ENCODE data around the gene VPS8.

Gene VPS8

DNA sequence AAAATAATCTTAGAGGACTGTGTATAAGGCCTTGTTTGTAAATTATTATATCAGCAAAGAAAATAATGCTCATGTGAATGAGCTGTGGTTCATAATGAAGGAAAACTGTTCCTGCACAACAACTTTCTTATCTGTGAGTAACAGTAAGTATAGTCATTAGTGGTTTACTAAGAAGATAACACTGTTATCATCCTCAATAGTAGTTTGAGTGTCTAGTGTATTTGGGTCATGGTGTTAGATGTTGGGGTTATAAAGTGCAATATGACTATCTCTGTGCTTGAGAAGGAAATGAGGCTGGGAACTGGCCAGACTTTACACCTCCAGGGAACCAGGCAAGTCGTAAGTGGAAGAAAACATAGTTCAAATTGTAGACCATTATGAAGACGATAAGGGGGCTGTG, 15.6 kb downstream of the VPS8 start:
- H3K9ac ChIP-seq (ENCODE audit: low read depth, low read length) = no peak overlapping the region
- no peaks in the 10 kb centered on the region for H3K9me3 ChIP-seq (ENCODE audit: control insufficient read depth, insufficient read depth, low read length)
- no peaks in the 10 kb centered on the region for H3K27me3 ChIP-seq (ENCODE audit: control insufficient read depth, insufficient read depth, low read length)
- H3K4me1 ChIP-seq (ENCODE audit: control insufficient read depth, insufficient read depth, low read length) = no peaks in the 10 kb centered on the region
- H3K36me3 ChIP-seq (ENCODE audit: control insufficient read depth, insufficient read depth, low read length) = 0 out of 2 replicates have a peak, but pooled peaks cover 3% of the 10 kb centered on the region
- H3K27ac ChIP-seq (ENCODE audit: low read depth, low read length) = no peak overlapping the region
- H3K4me3 ChIP-seq (ENCODE audit: low read depth, low read length) = no peak overlapping the region

DNA sequence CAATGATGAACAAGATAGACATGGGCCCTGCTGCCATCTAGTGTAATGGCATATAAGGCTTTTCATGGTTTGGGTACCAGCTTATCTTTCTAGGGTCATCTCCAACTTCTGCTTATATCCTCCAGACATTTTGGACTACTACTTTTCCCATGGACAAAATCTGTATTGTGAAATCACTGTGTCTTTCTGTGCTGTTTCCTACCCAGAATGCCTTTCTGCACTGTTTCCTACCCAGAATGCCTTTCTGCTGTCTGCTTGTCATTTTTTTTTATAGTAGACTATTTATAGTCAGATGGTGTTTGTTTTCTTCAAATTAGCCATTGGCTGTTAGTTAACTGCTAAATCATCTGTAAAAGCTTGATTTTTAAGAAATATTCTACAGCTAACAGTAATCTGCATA, 20.1 kb downstream of the VPS8 start:
- no peak overlapping the region for H3K27ac ChIP-seq (ENCODE audit: low read depth, low read length)
- peaks cover 19% of the 10 kb centered on the region; the same call in 1 of the 2 replicates for H3K36me3 ChIP-seq (ENCODE audit: control insufficient read depth, insufficient read depth, low read length)
- H3K27me3 ChIP-seq (ENCODE audit: control insufficient read depth, insufficient read depth, low read length) = no peaks in the 10 kb centered on the region
- H3K9me3 ChIP-seq (ENCODE audit: control insufficient read depth, insufficient read depth, low read length) = no peaks in the 10 kb centered on the region
- no peak overlapping the region for H3K9ac ChIP-seq (ENCODE audit: low read depth, low read length)
- no peak overlapping the region for H3K4me3 ChIP-seq (ENCODE audit: low read depth, low read length)
- peaks cover 9% of the 10 kb centered on the region; the same call in 1 of the 2 replicates for H3K4me1 ChIP-seq (ENCODE audit: control insufficient read depth, insufficient read depth, low read length)

DNA sequence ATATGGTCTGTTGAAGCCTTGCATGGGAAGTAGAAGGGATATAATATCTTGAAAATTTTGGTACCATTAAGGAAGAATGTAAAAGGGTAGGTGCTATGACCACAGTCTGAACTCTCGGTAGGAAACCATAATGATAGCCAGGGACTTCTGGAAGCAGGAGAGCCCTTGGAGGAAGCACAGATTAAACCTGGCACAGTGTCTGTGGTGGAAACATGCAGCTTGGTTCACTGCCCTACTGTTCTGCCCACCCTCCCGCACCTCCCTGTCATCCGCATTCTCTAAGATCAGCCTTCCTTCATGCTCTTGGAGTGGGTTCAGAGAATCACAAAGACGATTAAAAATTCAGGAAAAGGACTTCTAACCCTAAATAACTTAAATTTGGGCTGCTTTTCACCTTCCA, 20.9 kb downstream of the VPS8 start:
- peaks cover 9% of the 10 kb centered on the region; the same call in 1 of the 2 replicates for H3K4me1 ChIP-seq (ENCODE audit: control insufficient read depth, insufficient read depth, low read length)
- H3K27me3 ChIP-seq (ENCODE audit: control insufficient read depth, insufficient read depth, low read length) = no peaks in the 10 kb centered on the region
- no peaks in the 10 kb centered on the region for H3K9me3 ChIP-seq (ENCODE audit: control insufficient read depth, insufficient read depth, low read length)
- H3K36me3 ChIP-seq (ENCODE audit: control insufficient read depth, insufficient read depth, low read length) = peaks cover 19% of the 10 kb centered on the region; the same call in 1 of the 2 replicates
- H3K27ac ChIP-seq (ENCODE audit: low read depth, low read length) = no peak overlapping the region
- no peak overlapping the region for H3K9ac ChIP-seq (ENCODE audit: low read depth, low read length)
- H3K4me3 ChIP-seq (ENCODE audit: low read depth, low read length) = no peak overlapping the region

DNA sequence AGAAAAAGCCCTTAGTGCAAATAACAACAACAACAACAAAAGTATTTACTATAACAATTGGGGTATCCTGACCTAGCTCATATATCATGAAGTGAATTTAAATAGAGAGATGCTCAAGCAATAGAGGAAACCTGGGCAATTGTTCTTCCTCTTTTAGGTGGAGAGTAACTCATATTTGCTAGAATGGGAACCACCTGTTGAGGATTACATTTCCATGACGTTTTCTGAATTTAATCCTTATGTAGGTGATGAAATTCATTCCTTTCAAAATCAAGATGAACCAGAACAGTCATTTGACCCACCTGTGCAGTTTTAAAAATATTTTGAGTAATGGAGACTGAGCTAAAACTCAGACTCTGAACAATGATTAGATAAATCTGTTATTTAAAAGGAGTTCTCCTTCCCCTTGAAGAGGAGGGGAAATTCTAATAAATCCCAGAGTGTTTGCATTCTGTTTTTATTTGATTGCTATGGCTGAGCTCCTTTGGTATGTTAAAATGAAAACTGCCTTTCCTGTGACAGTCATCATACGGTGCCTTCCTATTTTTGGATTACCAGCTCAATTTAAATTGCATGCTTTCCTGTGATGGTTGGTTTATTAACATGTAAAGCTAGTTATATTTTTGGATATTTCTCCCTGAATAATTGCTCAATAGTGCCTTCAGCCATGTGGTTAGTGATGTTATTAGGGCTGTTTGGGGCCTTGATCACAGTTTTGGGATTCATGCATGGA, 24.3 kb downstream of the VPS8 start:
- Histone ChIP-seq H3K4me3 (ENCODE audit: low read depth, low read length) (no peak overlapping the region), H3K9ac (ENCODE audit: low read depth, low read length) (no peak overlapping the region), H3K9me3 (ENCODE audit: control insufficient read depth, insufficient read depth, low read length) (no peaks in the 10 kb centered on the region), H3K4me1 (ENCODE audit: control insufficient read depth, insufficient read depth, low read length) (peaks cover 9% of the 10 kb centered on the region; the same call in 1 of the 2 replicates), H3K27ac (ENCODE audit: low read depth, low read length) (no peak overlapping the region), H3K27me3 (ENCODE audit: control insufficient read depth, insufficient read depth, low read length) (no peaks in the 10 kb centered on the region), H3K36me3 (ENCODE audit: control insufficient read depth, insufficient read depth, low read length) (peaks cover 17% of the 10 kb centered on the region; the same call in 1 of the 2 replicates)

DNA sequence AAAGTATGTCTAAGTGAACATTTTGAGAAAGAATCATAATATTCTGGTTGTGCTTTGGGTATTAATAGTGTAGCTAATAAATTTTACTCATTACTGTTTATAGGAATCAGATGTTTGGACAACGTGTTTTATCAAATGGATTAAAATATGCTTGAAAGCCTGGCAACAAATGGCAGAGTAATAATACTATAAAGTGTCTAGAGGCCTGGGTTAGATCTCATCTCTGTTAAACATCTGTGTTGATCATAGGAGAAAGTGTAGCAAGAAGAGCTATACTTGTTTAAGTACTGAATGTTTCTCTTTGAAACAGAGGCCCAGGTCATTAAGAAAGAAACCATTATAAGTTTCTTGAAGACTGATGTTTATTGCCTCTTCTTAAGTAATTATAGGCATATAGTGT, 30.5 kb downstream of the VPS8 start:
- Histone ChIP-seq H3K4me3 (ENCODE audit: low read depth, low read length) (no peak overlapping the region), H3K27ac (ENCODE audit: low read depth, low read length) (no peak overlapping the region), H3K27me3 (ENCODE audit: control insufficient read depth, insufficient read depth, low read length) (no peaks in the 10 kb centered on the region), H3K36me3 (ENCODE audit: control insufficient read depth, insufficient read depth, low read length) (no peaks in the 10 kb centered on the region), H3K9me3 (ENCODE audit: control insufficient read depth, insufficient read depth, low read length) (no peaks in the 10 kb centered on the region), H3K9ac (ENCODE audit: low read depth, low read length) (no peak overlapping the region), H3K4me1 (ENCODE audit: control insufficient read depth, insufficient read depth, low read length) (no peaks in the 10 kb centered on the region)

DNA sequence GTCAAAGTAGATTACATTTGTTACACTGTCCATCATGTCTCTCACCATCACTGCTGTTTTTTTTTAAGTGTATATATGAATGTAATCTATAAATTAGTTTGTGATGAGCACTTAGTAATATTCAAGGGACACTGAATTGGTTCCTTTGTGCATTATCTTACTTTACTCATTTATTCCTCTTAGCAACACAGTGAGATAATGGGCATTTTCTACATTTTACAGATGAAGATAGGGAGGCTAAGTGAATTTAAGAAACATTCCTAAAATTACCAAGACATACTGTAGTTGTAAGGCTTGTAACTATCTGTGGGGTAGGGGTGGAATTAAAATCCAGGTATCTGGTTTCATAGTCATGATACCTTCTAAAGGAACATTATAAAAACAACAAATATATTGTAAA, 33.9 kb downstream of the VPS8 start:
- no peaks in the 10 kb centered on the region for H3K27me3 ChIP-seq (ENCODE audit: control insufficient read depth, insufficient read depth, low read length)
- no peak overlapping the region for H3K9ac ChIP-seq (ENCODE audit: low read depth, low read length)
- no peaks in the 10 kb centered on the region for H3K36me3 ChIP-seq (ENCODE audit: control insufficient read depth, insufficient read depth, low read length)
- no peaks in the 10 kb centered on the region for H3K4me1 ChIP-seq (ENCODE audit: control insufficient read depth, insufficient read depth, low read length)
- H3K4me3 ChIP-seq (ENCODE audit: low read depth, low read length) = no peak overlapping the region
- H3K9me3 ChIP-seq (ENCODE audit: control insufficient read depth, insufficient read depth, low read length) = no peaks in the 10 kb centered on the region
- no peak overlapping the region for H3K27ac ChIP-seq (ENCODE audit: low read depth, low read length)

DNA sequence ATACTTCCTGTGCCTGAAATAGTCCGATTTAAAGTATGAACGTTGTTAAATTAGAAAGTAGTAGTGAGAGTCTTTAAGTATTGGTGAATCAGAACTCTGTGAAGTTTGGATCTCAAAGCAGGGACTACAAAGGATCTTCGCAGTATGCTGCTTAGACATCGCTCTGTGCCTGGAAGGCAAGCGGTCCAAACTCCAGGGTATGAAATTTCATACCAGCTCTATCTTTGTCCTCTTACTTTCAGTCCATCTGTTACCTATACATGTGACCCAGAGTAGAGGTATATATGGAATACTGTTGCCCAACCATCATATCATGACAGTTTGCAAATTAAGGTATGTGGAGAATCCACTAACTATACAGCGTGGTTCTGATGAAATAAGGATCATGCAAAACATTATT, 34.5 kb downstream of the VPS8 start:
- H3K4me1 ChIP-seq (ENCODE audit: control insufficient read depth, insufficient read depth, low read length) = no peaks in the 10 kb centered on the region
- no peaks in the 10 kb centered on the region for H3K27me3 ChIP-seq (ENCODE audit: control insufficient read depth, insufficient read depth, low read length)
- no peaks in the 10 kb centered on the region for H3K9me3 ChIP-seq (ENCODE audit: control insufficient read depth, insufficient read depth, low read length)
- H3K36me3 ChIP-seq (ENCODE audit: control insufficient read depth, insufficient read depth, low read length) = peaks cover 5% of the 10 kb centered on the region
- no peak overlapping the region for H3K9ac ChIP-seq (ENCODE audit: low read depth, low read length)
- no peak overlapping the region for H3K27ac ChIP-seq (ENCODE audit: low read depth, low read length)
- no peak overlapping the region for H3K4me3 ChIP-seq (ENCODE audit: low read depth, low read length)

DNA sequence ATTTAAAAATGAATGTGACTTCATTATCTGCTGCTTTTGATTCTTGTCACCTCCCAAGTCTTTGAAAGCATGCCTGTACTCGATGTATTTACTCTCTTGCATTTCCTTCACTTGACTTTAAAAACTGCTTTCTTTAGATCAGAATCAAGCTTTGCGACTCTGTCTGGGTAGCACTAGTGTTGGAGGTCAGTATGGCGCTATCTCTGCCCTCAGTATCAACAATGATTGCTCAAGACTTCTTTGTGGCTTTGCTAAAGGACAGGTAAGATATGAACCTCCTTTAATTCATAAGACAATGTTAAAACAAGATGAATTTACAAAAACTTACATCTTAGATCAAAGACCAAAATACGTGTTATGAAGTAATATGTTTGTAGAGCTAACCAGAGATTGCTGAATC, 37.0 kb downstream of the VPS8 start:
- Histone ChIP-seq H3K9me3 (ENCODE audit: control insufficient read depth, insufficient read depth, low read length) (no peaks in the 10 kb centered on the region), H3K27ac (ENCODE audit: low read depth, low read length) (no peak overlapping the region), H3K4me1 (ENCODE audit: control insufficient read depth, insufficient read depth, low read length) (no peaks in the 10 kb centered on the region), H3K36me3 (ENCODE audit: control insufficient read depth, insufficient read depth, low read length) (peaks cover 19% of the 10 kb centered on the region), H3K9ac (ENCODE audit: low read depth, low read length) (no peak overlapping the region), H3K27me3 (ENCODE audit: control insufficient read depth, insufficient read depth, low read length) (no peaks in the 10 kb centered on the region), H3K4me3 (ENCODE audit: low read depth, low read length) (no peak overlapping the region)

DNA sequence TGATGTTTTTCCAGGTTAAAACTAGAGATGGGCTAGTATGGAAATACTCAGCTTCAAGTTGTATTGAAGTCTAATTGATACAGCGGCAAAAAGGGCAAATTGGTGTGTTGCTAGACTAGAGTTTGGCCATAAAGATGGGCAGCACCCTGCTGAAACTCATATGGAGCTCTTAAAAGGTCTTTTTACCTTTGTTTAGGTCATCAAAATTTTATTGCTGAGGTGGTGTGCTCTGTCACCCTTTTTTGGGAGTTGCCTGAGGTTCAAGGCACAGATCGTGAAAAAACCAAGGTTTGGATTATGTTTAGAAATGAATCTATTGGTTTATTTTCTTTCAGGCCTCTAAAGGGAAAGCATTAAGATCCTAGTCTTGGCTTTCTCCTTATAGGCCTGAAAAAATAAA, 38.2 kb downstream of the VPS8 start:
- Histone ChIP-seq H3K27me3 (ENCODE audit: control insufficient read depth, insufficient read depth, low read length) (no peaks in the 10 kb centered on the region), H3K27ac (ENCODE audit: low read depth, low read length) (no peak overlapping the region), H3K9me3 (ENCODE audit: control insufficient read depth, insufficient read depth, low read length) (no peaks in the 10 kb centered on the region), H3K4me3 (ENCODE audit: low read depth, low read length) (no peak overlapping the region), H3K4me1 (ENCODE audit: control insufficient read depth, insufficient read depth, low read length) (no peaks in the 10 kb centered on the region), H3K36me3 (ENCODE audit: control insufficient read depth, insufficient read depth, low read length) (peaks cover 29% of the 10 kb centered on the region), H3K9ac (ENCODE audit: low read depth, low read length) (no peak overlapping the region)

DNA sequence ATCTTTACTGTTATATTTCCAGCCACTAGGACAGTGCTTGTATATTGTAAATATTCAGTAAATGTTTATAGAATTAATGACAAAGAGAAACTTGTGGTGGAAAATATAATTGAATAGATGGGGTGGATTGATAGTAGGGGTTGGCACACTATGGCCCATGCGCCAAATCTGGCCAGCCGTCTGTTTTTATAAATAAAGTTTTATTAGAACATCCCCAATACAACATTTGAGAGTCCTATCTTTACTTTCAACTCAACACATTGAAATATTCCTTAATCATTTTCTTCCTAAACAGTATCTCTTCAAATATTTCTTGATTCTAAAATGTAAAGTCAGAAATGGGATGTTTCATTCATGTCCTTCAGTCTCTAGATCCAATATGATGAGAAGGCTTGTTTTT, 45.1 kb downstream of the VPS8 start:
- H3K4me1 ChIP-seq (ENCODE audit: control insufficient read depth, insufficient read depth, low read length) = 0 out of 2 replicates have a peak, but pooled peaks cover 3% of the 10 kb centered on the region
- H3K36me3 ChIP-seq (ENCODE audit: control insufficient read depth, insufficient read depth, low read length) = peaks cover 63% of the 10 kb centered on the region
- no peak overlapping the region for H3K27ac ChIP-seq (ENCODE audit: low read depth, low read length)
- no peaks in the 10 kb centered on the region for H3K27me3 ChIP-seq (ENCODE audit: control insufficient read depth, insufficient read depth, low read length)
- no peaks in the 10 kb centered on the region for H3K9me3 ChIP-seq (ENCODE audit: control insufficient read depth, insufficient read depth, low read length)
- H3K9ac ChIP-seq (ENCODE audit: low read depth, low read length) = no peak overlapping the region
- no peak overlapping the region for H3K4me3 ChIP-seq (ENCODE audit: low read depth, low read length)

DNA sequence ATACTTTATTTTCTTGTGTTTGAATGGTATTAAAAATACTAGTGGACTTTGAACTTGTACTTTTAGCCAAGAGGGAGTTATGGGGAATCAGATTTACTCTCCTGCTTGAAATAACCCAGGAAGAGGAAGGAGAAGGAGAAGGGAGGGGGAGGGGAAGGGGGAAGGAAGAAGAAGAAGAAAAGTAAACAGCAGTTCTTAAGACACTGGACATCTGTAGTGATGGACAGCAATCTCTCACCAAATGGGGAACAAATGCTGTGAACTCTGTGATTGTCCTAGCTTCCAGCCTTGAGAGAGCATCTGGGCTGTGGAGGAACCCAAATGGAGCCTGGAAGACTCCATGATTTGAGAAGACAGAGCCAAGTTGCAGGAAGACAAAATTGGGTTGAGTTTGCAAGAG, 52.0 kb downstream of the VPS8 start:
- Histone ChIP-seq H3K27ac (ENCODE audit: low read depth, low read length) (no peak overlapping the region), H3K36me3 (ENCODE audit: control insufficient read depth, insufficient read depth, low read length) (peaks cover 49% of the 10 kb centered on the region), H3K9me3 (ENCODE audit: control insufficient read depth, insufficient read depth, low read length) (no peaks in the 10 kb centered on the region), H3K4me1 (ENCODE audit: control insufficient read depth, insufficient read depth, low read length) (0 out of 2 replicates have a peak, but pooled peaks cover 3% of the 10 kb centered on the region), H3K9ac (ENCODE audit: low read depth, low read length) (no peak overlapping the region), H3K27me3 (ENCODE audit: control insufficient read depth, insufficient read depth, low read length) (no peaks in the 10 kb centered on the region), H3K4me3 (ENCODE audit: low read depth, low read length) (no peak overlapping the region)

Data from HUES48 (cell line).